GM21723 (cell line): Measurements from ENCODE around the gene STX4.

Experiments used
- ATAC-seq: cut with Tn5 transposase; IDR thresholded peaks from one replicate; pipeline ENCODE4 v1.9.1; 2021; ENCODE audit warnings: mild to moderate bottlenecking, moderate library complexity; ENCODE audit not compliant: unreplicated experiment

The STX4 gene

GRCh38 chr16:31082368-31083045 lies 49.1 kb downstream of the STX4 start:
- no peak for ATAC-seq

- ATAC-seq = no peak
Measured at GRCh38 chr16:31083081-31083480, 49.7 kb downstream of the STX4 start.

- no peak for ATAC-seq
Measured at GRCh38 chr16:31083556-31083955, 50.2 kb downstream of the STX4 start.

- no peak for ATAC-seq
Measured at GRCh38 chr16:31083981-31084380, 50.6 kb downstream of the STX4 start.

- no peak for ATAC-seq
Measured at GRCh38 chr16:31084584-31085302, 51.4 kb downstream of the STX4 start.

- no peak for ATAC-seq
Measured at GRCh38 chr16:31085411-31085810, 52.1 kb downstream of the STX4 start.

GRCh38 chr16:31085873-31086628 lies 52.7 kb downstream of the STX4 start:
- no peak for ATAC-seq

GRCh38 chr16:31086629-31086906 lies 53.2 kb downstream of the STX4 start:
- no peak for ATAC-seq

GRCh38 chr16:31087481-31087880 lies 54.1 kb downstream of the STX4 start:
- no peak for ATAC-seq

GRCh38 chr16:31087971-31088370 lies 54.6 kb downstream of the STX4 start:
- ATAC-seq = no peak

- no peak for ATAC-seq
Measured at GRCh38 chr16:31088459-31089183, 55.3 kb downstream of the STX4 start, which contains the start of gene PRSS53. TSS of gene PRSS53 (minus strand) at chr16:31088943. CDS start at chr16:31088809, 134 bp downstream.

- ATAC-seq = no peak
Measured at GRCh38 chr16:31089199-31089598, 55.8 kb downstream of the STX4 start.
